ENCODE results near the gene RUNX1. TPM values are rescaled to one million over a fixed set of nuclear protein-coding genes. Genes with fewer than 3 reads are reported as not detected.

RUNX1 gene
- polyA plus RNA-seq, 1 experiment: 20.9 TPM

GRCh38 chr21:34913811-34914210 lies 135.3 kb downstream of the RUNX1 start:
- no peak for DNase-seq (ENCODE audit: low read depth, low spot score)
- H3K27me3 ChIP-seq (ENCODE audit: control insufficient read depth, insufficient read depth, low read length): no peaks in the 10 kb centered on the region
- POLR2A ChIA-PET: no interaction called here
- H3K9me3 ChIP-seq (ENCODE audit: control insufficient read depth, insufficient read depth, low read length): no peaks in the 10 kb centered on the region
- no peak for TF ChIP-seq CTCF (IDR thresholded peaks at IDR 0.05; ENCODE audit: low read depth, low read length)
- no peak overlapping the region for H3K4me3 ChIP-seq (ENCODE audit: low read depth, low read length)
- H3K27ac ChIP-seq (ENCODE audit: low read depth, low read length): no peak overlapping the region
- CTCF ChIA-PET: interaction anchor here (1.5 to 1.6 kb wide), 2 partner anchors 21 to 24 kb away, joined by 3 to 4 read pairs; no protein-coding TSS in a partner anchor

GRCh38 chr21:34912022-34912945 lies 136.8 kb downstream of the RUNX1 start:
- CTCF ChIA-PET: no interaction called here
- Histone ChIP-seq H3K9me3 (ENCODE audit: control insufficient read depth, insufficient read depth, low read length) (no peaks in the 10 kb centered on the region), H3K27me3 (ENCODE audit: control insufficient read depth, insufficient read depth, low read length) (no peaks in the 10 kb centered on the region), H3K27ac (ENCODE audit: low read depth, low read length) (no peak overlapping the region), H3K4me3 (ENCODE audit: low read depth, low read length) (no peak overlapping the region)
- TF ChIP-seq CTCF (IDR thresholded peaks at IDR 0.05; ENCODE audit: low read depth, low read length): no peak
- POLR2A ChIA-PET: no interaction called here
- DNase-seq (ENCODE audit: low read depth, low spot score): no peak

GRCh38 chr21:34911360-34911759 lies 137.7 kb downstream of the RUNX1 start:
- POLR2A ChIA-PET: interaction anchor here (0.6 kb wide), 1 partner anchor 929 kb away, joined by 4 read pairs; no protein-coding TSS in a partner anchor

GRCh38 chr21:34910396-34910795 lies 138.7 kb downstream of the RUNX1 start:
- ChIA-PET CTCF (interaction anchor here (0.8 to 1.2 kb wide), 2 partner anchors 19 to 141 kb away, joined by 3 to 4 read pairs; no protein-coding TSS in a partner anchor), POLR2A (no interaction called here)
- no peaks in the 10 kb centered on the region for H3K9me3 ChIP-seq (ENCODE audit: control insufficient read depth, insufficient read depth, low read length)
- TF ChIP-seq CTCF (IDR thresholded peaks at IDR 0.05; ENCODE audit: low read depth, low read length): no peak
- no peak overlapping the region for H3K27ac ChIP-seq (ENCODE audit: low read depth, low read length)
- no peaks in the 10 kb centered on the region for H3K27me3 ChIP-seq (ENCODE audit: control insufficient read depth, insufficient read depth, low read length)
- no peak for DNase-seq (ENCODE audit: low read depth, low spot score)
- no peak overlapping the region for H3K4me3 ChIP-seq (ENCODE audit: low read depth, low read length)

More at GRCh38 chr21:34911360-34911759, 137.7 kb downstream of the RUNX1 start:
- no peak for TF ChIP-seq CTCF (IDR thresholded peaks at IDR 0.05; ENCODE audit: low read depth, low read length)
- CTCF ChIA-PET: no interaction called here
- DNase-seq (ENCODE audit: low read depth, low spot score): no peak
- Histone ChIP-seq H3K4me3 (ENCODE audit: low read depth, low read length) (no peak overlapping the region), H3K27me3 (ENCODE audit: control insufficient read depth, insufficient read depth, low read length) (no peaks in the 10 kb centered on the region), H3K9me3 (ENCODE audit: control insufficient read depth, insufficient read depth, low read length) (no peaks in the 10 kb centered on the region), H3K27ac (ENCODE audit: low read depth, low read length) (no peak overlapping the region)

Data from AG04450 (cell line).